ENCODE measurements around the gene R3HDM1. TPM values are rescaled to one million over a fixed set of nuclear protein-coding genes. Genes with fewer than 3 reads are reported as not detected.

Gene R3HDM1
- total RNA-seq, 4 donors from 2014 or later = 9.7 to 17.5 (median 11.3) TPM

DNA sequence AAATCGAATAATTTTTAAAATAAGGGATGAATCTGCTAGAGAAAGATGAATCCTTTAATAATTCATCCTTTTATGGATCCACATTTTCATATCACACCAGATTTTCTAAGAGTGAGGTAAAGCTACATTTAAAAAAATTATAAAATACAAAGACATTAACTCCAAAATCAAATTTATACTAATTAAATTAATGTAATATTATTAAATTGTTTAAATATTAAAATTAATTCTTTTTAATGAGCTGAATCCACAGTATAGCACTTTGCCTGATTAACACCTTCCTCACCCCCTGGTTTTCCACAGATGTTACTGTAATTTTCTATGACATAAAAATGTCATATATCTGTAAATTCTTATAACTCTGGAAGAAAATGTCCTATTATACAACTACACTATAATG lies 26.5 kb upstream of the R3HDM1 start:
- TF ChIP-seq CTCF (IDR thresholded peaks at IDR 0.05) (no peak), POLR2A (IDR thresholded peaks at IDR 0.05) (no peak)
- 85 to 92% methylated on average over 1 of the region's 1 CpG for WGBS, 2 donors
- DNase-seq (ENCODE audit: low spot score in 2 of 2) = no peak
- intact Hi-C loops (cut with DNase I; ENCODE audit: low total_unique reads) = no loop called here
- H3K4me3 ChIP-seq (ENCODE audit: low read depth, poor library complexity, severe bottlenecking) = no peak overlapping the region

DNA sequence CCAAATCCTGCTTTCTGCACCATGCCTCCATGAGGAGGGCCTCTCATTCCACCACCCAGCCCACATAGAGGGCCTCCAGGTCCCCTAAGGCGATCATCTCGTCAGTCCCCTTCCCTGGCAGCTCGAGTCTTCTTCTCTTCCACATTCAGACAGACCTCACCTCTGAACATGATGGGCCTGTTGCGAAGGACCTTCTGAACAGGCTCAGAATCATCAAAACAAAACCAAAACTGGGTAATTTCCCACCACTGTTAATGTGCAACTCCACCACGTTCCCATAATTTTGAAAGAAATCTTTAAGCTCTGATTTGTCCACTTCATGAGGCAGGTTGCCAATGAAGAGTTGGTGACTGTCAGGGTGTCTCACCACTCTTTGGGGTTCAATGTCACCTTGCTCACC lies 20.7 kb upstream of the R3HDM1 start:
- no peak for TF ChIP-seq POLR2A (IDR thresholded peaks at IDR 0.05)
- TF ChIP-seq CTCF (IDR thresholded peaks at IDR 0.05) = no peak
- no peak for DNase-seq (ENCODE audit: low spot score in 2 of 2)
- intact Hi-C loops (cut with DNase I; ENCODE audit: low total_unique reads) = no loop called here
- H3K4me3 ChIP-seq (ENCODE audit: low read depth, poor library complexity, severe bottlenecking) = no peak overlapping the region
- WGBS, 2 donors = 90 to 93% methylated on average over 5 of the region's 5 CpGs

DNA sequence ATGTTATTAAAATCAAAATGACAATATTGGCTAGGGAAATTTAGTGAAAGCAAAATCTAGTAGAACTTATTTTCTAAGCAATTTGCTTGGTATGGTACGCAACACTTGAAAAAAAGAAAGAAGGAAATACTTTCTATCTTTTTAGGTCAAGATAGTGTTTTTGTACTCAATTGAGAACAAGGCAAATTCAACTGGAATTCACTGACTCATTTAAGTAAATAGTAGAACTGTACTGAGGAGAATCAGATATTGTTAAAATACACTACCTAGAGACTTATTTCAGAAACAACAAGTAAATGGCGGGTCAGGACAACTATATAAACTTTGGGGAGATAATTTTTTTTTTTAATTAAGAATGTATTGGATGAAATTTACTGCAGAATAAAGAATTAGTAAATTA lies 19.2 kb upstream of the R3HDM1 start:
- no peak for DNase-seq (ENCODE audit: low spot score in 2 of 2)
- intact Hi-C loops (cut with DNase I; ENCODE audit: low total_unique reads) = no loop called here
- TF ChIP-seq CTCF (IDR thresholded peaks at IDR 0.05) = no peak
- TF ChIP-seq POLR2A (IDR thresholded peaks at IDR 0.05) = no peak
- WGBS, 2 donors = 97 to 100% methylated on average over 2 of the region's 2 CpGs
- H3K4me3 ChIP-seq (ENCODE audit: low read depth, poor library complexity, severe bottlenecking) = no peak overlapping the region

- WGBS, 2 donors = 93 to 100% methylated on average over 1 of the region's 1 CpG
- no peak overlapping the region for H3K4me3 ChIP-seq (ENCODE audit: low read depth, poor library complexity, severe bottlenecking)
- TF ChIP-seq CTCF (IDR thresholded peaks at IDR 0.05) = no peak
- TF ChIP-seq POLR2A (IDR thresholded peaks at IDR 0.05) = no peak
- no peak for DNase-seq (ENCODE audit: low spot score in 2 of 2)
- intact Hi-C loops (cut with DNase I; ENCODE audit: low total_unique reads) = no loop called here
Observed at GRCh38 chr2:135525786-135526185, 5.5 kb upstream of the R3HDM1 start.

DNA sequence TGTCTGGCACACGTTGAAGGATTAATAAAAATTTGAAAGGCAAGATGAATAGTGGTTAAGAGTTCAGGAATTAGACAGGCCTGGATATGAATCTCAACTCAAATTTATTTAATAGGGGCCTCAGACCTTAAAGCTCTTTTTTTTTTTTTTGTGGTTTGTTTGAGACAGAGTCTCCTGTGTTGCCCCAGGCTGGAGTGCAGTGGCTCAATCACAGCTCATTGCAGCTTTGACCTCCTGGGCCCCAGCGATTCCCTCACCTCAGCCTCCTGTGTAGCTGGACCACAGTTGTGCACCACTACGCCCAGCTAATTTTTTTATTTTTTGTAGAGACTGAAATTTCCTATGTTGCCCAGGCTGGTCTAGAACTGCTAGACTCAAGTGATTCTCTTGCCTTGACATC lies 3.3 kb upstream of the R3HDM1 start:
- intact Hi-C loops (cut with DNase I; ENCODE audit: low total_unique reads) = no loop called here
- DNase-seq (ENCODE audit: low spot score in 2 of 2) = no peak
- 78 to 82% methylated on average over 3 of the region's 3 CpGs for WGBS, 2 donors
- H3K4me3 ChIP-seq (ENCODE audit: low read depth, poor library complexity, severe bottlenecking) = no peak overlapping the region
- TF ChIP-seq POLR2A (IDR thresholded peaks at IDR 0.05) (no peak), CTCF (IDR thresholded peaks at IDR 0.05) (no peak)

Measured in lower leg skin (tissue), 4 donors.